H4 (cell line): ENCODE data around the gene SACM1L. TPM values are rescaled to one million over a fixed set of nuclear protein-coding genes. Genes with fewer than 3 reads are reported as not detected.
A peak's percentile ranks its signal among the peaks of the same experiment; 100 is the strongest.
"Not testable (repeated sequence)": the region's sequence is repeated elsewhere in the genome, so short reads cannot be mapped to it uniquely, and the experiment has no call there.

ENCODE experiments used
- DNase-seq: peaks from one replicate; pipeline ENCODE4 v3.0.0-alpha.2; 2015; ENCODE audit warnings: low spot score
- total RNA-seq: library from RNA; depleted of rRNA; stranded (reverse); fragments of >200 nt; shearing (Covaris generic); gene quantifications from 2 replicates; pipeline ENCODE4 v1.2.3, GENCODE V29; 2014

The SACM1L gene
- total RNA-seq, 1 experiment from 2014 or later, result 16.3 TPM

DNA sequence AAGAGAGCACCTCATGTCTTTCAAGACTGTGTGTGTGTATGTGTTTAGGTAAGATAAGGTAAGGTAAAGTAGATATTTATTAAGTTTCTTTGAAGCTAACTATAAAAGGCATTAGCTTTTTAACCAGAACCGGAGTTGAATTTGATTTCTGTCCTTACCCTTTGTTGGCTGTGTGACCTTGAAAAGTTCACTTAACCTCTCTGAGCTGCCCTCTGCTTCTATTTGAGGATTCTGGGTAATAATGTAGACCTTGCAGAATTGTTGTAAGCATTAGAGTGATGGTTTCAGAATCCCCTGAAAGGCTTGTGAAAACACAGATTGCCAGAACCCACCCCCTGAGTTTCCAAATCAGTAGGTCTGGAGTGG, 21.6 kb upstream of the SACM1L start:
- DNase-seq, result no peak

DNA sequence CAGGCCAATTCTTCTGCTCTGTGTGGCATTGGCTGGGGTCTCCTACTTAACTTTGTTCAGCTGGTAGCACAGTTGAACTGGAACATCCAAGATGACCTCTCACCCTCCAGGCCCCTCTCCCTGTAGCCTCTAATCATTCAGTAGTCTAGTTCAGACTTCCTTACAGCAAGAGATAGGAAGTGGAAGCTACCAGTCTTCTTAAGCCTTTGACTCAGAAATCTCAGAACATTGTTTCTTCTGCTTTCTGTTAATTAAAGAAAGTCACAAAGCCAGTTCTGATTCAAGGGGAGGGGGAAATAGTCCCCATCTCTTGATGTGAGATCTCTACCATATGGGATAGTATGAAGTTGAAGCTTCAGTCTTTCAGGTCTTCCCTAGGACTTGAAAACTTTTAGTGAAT, 18.8 kb upstream of the SACM1L start:
- DNase-seq, result no peak

DNA sequence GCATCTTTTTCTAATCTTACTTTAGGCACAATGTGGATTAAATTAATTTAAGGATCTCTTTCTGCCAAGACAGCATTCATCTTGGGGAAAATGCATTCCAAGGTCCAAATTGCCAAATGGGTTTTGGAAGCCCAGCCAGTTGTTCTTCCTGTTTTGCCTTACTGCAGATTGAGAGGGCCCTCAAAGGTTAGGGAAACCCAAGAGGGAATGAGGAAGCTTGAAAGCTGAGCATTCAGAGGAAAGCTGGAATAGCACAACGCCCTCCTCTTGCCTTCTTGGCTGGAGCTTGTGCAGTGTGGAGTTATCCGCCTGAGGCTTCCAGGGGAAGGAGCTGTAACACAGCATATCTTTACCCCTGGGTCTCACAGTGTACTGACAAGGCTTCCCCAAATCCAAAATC, 18.2 kb upstream of the SACM1L start:
- no peak for DNase-seq

DNA sequence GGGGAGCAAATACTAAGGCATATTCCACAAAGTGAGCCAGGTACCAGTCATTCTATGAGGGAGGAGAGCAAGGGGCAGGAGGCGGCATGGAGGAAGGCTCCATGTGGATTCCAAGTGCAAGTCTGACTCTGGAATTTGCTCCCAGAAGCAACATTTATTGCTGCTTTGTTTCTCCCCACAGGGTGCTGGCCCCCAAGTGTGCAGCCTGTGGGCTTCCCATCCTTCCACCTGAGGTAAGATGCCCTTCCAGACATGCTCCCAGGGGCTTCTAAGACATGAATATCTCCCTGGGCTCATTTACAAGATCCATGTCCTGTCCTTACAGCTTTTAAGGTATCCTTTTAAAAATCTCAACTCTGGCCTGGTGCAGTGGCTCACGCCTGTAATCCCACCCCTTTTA, 15.9 kb upstream of the SACM1L start:
- DNase-seq, result no peak

DNA sequence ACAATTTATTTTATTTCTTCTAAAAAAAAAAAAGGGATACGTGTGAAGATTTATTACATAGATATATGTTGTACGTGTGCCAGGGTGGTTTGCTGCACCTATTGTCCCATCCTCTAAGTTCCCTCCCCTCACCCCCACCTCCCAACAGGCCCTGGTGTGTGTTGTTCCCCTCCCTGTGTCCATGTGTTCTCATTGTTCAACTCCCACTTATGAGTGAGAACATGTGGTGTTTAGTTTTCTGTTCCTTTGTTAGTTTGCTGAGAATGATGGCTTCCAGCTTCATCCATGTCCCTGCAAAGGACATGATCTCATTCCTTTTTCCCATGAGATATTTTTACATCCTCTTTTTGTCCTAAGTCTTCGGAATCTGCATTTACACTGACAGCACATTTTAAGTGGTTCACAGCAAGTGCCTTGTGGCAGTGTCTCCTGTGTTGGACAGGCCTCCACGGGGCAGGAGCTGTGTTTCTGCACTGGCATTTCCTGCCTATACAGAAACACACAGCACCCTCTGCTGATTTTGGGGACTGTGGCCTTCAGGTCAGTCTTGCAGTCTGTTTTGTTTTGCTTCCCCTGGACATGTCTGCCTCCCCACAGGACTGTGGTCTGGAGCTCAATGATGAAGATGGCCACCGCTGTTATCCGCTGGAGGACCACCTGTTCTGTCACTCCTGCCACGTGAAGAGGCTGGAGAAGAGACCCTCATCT, 12.7 kb upstream of the SACM1L start:
- DNase-seq, result no peak

DNA sequence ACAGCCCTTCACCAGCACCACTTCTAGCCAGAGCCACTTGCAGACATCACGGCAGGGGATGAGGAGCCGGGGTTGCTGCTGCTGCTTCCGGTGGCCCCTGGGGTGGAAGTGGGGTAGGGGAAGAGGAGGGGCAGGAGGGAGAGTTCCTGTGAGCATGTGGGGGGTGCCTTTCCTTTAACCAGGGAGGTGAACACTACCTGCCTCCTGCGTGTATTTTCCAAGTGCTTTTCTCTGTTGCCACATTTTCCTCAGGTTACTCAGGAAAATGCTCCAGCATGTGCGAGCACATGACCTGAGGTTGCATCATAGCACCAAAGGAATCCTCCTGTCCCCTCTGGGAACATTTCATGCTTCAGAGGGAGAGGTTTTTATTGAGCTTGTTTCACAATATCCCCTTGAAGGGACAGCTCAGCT, 12.2 kb upstream of the SACM1L start:
- peak; percentile 45 for DNase-seq

DNA sequence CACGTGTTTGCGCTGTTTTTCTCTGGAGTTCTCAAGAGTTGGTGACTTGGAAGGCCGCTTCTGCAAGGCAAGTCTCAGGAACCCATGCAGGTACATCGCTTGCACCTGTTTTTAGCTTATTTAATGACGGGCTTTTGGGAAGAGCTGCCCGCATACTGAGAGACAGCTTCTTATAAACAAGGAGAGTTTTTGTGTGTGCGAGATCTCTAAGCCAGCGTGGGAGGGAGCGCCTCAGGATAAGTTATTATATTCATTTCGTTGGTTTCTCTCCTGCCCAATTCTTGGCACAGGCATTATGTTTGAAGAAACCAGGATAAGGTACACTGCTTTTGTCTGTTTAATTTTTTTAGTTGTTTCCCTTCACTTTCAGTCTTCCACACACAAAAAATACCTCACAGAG, 11.4 kb upstream of the SACM1L start:
- no peak for DNase-seq

DNA sequence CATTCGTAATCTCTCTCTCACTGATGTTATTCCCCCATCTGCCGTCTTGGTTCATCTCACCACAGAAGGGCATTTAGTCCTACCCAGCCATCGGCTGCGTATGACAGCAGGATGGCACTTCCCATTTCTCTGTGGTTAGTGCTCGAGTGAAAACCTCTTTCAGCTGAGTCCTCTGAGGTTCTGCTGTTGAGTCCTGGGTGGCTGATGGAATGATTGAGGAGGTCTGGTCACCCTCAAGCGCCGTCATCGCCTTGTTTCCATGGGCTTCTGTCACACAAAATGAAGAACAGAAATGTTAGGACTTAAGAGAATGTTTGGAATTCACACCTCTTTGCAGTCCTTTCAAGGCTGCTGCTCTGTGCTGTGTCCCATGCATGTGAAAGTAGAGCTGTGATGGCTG, 9.4 kb upstream of the SACM1L start:
- no peak for DNase-seq

DNA sequence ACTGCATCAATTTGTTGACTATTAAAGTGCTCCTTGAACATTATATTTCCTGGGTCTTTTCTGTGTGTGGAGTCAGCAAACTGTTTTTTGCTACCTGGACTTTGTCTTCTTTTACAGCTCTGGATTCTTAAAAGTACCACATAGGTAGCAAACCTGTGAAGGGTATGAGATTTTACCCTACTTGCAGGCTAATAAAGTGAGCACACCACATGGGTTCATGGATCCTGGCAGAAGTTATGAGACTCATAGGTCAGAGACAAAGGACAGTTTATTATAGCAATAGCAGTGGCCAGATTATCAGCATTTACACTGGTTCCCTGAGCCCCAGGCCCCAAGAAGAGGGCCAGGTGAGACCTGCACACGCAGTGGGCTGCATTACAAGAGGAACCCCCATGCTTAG, 8.0 kb upstream of the SACM1L start:
- DNase-seq, result no peak

DNA sequence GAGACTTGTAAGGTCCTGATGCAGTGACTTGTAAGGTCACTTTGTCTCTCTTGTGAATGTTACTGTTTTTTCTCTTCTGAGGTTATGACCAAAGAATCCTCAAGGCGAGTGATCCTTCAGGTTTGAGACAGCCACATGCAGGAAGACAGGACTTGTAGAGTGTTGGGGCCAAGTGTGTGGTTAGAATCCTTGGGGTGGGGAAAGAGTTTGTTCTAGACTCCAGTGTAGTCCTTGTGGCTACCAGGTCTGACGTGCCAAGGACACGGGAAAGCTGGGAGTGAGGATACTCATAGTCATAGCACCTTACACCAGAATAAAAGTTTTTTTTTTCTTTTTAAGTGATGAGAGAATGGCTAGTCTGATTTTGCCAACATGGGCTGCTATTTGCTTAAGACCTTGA, 7.3 kb upstream of the SACM1L start:
- DNase-seq, result no peak

DNA sequence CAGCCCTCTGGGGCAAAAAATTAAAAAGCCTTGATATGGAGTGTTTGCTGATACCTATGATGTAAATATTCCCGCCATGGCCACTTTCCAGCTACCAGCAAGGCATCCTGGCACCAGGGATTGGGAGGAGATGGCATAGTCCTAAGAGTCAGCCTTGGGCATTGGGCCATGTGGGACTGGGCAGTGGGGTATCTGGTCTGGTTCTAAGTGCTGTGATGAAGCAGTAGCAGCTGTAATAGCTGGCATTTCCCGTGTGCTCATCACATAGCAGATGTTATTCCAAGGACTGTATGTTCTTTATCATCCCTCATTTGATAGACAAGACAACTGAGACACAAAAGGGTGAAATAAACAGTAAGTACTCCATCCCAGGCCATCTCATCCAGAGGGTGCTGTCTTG, 6.9 kb upstream of the SACM1L start:
- no peak for DNase-seq

DNA sequence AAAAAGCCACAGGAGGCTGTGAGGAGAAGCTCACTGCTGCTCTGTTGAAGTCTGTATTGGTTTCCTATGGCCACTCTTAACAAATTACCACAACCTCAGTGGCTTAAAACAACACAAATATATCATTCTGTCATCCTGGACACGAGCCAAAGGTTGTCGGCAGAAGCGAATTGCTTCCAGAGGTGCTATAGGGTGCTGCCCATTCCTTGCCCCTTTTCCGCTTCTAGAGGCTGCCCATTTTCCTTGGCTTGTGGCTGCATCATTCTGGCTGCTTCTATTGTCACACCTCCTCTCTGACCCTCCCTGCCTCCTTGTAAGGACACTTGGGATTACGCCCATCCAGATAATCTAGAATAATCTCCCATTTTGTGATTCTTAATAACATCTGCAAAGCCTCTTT, 6.4 kb upstream of the SACM1L start:
- DNase-seq, result no peak

DNA sequence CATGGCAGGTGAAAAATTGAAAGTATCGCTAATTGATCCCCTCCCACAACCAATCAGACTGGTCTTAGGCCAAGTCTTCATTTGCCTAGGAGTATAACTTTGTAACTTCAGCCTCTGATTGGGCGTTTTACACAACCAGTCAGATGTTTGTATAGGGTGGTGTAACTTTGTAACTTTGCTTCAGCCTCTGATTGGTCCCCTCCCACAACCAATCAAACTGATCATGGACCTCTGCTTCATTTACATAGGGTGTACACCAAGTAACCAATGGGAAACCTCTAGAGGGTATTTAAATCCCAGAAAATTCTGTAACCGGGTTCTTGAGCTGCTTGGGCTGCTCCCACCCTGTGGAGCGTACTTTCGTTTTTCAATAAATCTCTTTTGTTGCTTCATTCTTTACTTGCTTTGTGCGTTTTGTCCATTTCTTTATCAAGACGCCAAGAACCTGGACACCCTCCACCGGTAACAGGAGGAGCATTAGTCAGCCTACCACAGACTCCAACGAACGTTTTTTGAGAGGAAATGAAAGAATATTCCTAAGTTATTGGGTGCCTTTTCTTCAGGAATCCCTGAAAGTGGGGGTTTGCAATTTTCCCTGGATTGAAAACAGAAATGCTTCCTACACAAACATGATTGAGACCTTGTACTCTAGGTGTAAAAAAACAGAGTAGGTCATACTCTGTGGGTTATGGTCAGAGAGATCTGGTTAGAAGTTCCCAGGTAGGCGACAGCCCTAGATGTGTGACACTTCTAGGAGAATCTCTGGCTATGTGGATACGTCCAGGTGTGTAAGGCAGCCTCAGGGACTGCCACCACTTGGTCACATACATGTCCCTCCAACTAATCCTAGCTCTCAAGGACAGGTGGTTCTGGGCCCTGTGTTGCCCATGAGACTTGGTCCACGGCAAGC, 5.5 kb upstream of the SACM1L start:
- no peak for DNase-seq

DNA sequence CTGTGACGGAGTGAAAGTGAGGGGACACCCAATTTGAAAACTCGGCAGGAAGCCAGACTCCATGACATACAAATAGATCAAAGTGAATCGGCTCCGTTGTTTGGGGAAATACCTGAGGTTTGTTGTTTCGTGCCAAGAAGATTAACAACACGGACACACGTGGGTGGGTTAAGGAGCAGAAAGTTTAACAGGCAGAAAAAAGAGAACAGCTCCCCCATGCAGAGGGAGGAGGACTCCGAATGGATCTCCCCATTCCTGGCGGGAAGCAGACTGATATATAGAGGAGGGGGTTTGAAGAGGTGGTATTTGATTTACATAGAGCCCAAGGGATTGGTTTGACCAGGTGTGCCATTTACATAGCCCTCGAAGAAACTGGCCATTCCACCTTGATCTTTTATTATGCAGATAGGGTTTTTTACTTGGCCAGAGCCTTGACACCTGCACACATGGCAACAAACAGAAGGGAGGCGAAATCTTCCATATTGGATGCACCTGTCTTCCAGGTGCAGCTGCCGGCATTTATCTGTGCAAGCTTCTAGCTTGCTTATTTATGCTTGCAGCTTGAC, 4.8 kb upstream of the SACM1L start:
- DNase-seq, result no peak

DNA sequence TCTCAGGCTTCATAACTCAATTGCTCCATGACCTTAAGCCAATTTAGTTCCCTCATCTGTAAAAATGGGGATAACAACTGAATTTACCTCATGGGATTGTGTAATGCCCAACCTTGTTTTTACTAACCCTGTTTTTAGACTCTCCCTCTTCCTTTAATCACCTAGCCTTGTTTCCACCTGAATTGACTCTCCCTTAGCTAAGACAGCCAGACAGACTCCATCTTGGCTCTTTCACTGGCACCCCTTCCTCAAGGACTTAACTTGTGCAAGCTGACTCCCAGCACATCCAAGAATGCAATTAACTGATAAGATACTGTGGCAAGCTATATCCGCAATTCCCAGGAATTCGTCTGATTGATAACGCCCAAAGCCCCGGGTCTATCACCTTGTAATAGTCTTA, 3.5 kb upstream of the SACM1L start:
- DNase-seq, result not testable (repeated sequence)

DNA sequence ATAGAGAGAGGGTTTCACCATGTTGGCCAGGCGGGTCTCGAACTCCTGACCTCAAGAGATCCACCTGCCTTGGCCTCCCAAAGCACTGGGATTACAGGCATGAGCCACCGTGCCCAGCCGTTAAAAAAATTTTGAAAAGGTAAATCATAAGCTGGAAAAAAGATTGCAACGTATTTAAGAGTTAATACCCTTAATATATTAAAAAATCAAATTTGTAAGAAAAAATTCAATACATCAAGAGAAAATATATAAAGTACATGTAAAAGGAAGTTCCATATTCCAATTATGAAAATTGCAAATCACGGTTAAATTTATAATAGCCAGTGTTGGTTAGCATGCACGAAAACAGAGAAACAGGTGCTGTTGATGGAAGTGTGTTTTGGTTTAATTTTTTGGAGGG, 2.3 kb upstream of the SACM1L start:
- DNase-seq, result no peak

DNA sequence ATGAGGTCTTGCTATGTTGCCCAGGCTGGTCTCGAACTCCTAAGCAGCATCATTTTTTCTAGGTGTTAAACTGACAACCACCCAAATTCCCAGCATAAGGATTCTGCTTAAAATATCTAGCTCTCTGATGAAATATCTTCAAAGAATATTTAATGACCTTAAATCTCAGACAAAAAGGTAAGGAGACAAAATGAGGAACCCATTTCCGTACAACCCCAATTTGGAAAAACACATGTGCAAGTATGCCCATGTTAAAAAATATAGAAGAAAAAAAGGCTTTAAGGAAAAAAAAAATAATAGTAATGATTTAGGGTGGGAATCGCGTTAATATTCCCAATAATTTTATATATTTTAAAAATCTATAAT, 1.4 kb upstream of the SACM1L start:
- no peak for DNase-seq

DNA sequence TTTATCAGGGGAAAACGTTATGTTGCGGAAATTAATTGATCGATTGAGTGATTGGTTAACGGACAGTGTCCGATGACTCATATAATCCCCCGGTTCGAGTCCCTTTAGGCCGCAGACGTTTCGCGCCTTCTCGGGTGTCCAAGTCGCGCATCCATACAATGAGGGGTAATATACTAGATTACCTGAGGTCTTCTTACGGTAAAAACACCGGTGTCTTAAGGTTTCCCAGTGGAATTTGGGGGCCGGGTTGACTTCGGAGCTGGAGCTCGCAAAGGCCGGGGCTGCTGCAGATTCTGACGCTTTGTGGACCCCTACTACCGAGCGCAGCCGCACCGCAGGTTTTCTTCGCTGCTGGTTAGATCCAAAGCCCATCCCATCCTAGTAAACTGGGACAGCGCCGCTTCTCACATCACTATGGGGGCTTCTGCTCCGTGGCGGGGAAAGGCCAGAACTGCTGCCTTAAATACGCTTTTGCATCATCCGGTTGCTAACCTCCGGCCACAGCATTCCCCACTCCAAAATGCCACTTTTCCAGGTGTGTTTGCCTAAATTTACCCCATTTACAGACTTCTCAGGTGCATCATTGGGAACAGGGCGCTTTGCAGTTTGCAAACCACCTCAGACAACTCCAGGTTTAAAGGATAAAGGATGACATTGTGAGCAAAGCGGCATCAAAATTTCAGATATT, 858 bp upstream of the SACM1L start:
- DNase-seq, result no peak

DNA sequence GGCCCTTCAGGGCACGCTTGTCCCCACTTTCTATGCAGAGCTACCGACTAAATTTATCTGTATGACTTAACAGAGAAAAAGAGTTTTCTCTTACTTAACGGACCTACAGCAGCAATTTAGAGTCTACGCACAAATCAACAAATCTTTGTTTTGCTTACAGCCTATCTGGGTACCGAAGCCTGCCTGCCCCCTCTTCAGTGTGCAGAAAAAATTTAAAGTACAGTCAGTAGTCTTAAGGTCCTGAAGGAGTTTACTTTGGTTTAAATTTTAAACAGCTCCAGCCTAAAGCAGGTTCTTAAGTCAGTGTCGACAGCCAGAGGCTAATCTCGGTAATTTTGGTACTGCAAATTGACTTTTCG, 570 bp downstream of the SACM1L start:
- DNase-seq, result no peak

DNA sequence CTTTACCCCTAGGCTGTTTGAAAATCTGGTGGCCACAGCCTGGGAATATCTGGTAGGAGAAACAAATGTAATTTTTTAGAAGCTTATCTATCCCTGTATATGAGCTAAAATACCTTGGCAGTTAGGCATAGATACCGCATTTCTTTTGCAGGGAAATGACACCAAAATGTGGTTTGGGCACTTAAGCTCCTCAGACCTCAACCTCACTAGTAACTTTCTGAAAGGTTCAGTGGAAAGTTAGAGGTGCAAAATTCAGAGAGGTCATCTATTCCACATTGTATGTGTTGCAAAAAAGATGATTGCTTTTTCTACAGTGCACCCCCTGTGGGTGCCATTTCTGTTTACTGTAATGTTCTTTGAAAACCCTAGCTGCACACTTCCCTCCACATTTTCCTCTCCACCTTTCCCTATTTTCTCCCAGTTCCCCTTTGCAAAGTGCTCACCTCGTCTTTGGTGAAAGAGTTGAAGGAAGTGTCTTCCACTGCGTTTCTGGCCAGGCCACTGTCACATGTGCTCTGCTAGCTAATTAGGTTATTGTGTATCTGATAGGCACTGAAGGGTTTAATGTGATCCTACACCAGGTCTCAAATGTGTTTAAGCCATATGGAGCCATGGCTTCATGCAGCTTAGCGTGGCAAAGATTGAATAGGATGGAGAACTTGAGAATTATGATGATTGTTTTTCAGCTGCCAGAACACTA, 1.3 kb downstream of the SACM1L start:
- no peak for DNase-seq

DNA sequence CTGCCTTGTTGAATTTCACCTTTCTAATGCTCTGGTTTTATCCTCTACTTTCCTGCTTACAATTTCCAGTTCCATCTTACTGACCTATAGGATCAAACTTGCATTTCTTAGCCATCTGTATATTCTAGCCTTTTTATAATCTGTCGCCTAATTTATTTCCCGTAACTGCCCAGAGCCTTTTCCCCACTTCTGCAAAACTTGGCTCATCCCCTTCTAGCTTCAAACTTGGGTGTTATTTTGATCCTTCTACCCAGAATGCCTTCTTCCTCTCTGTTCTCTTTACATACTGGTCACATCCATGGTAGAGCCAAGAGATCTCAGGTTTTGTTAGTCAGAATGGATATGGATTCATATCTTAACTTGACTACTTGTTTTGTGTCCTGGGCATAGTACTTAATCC, 2.6 kb downstream of the SACM1L start:
- no peak for DNase-seq

DNA sequence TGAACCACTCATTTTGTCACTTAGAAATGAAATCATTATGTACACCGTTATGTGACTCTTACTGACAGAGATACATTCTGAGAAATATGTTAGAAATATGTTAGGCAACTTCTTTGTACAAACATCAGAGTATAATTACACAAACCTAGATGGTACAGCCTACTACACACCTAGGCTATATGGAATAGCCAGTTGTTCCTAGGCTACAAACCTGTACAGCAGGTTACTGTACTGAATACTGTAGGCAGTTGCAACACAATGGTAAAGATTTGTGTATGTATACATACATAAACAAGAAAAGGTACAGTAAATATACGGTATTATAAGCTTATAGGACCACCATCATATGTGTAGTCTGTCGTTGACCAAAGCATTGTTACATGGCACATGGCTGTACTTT, 3.7 kb downstream of the SACM1L start:
- no peak for DNase-seq
